Liver (tissue), 9 donors: Measurements from ENCODE around the gene ACMSD. TPM values are rescaled to one million over a fixed set of nuclear protein-coding genes. Genes with fewer than 3 reads are reported as not detected.

Source experiments
- DNase-seq: peaks from one replicate; pipeline ENCODE4 v3.0.0-alpha.2; 2017; ENCODE audit warnings: low spot score
- H3K27ac ChIP-seq, 2 donors: one replicate each; pipeline ENCODE4 v1.7.0; 2013; ENCODE audit warnings: inconsistent platforms in 2 of 2, low read length in 2 of 2, control low read depth in 1 of 2, low read depth in 1 of 2, mild to moderate bottlenecking in 1 of 2
- H3K27me3 ChIP-seq, 4 donors: one replicate each; pipeline versions ENCODE4 v1.6.1 to v1.7.0; 2013; ENCODE audit warnings: low read length in 3 of 4, inconsistent platforms in 1 of 4, mild to moderate bottlenecking in 1 of 4, moderate library complexity in 1 of 4; ENCODE audit not compliant: control insufficient read depth in 4 of 4, insufficient read depth in 4 of 4
- H3K36me3 ChIP-seq, 4 donors: one replicate each; pipeline versions ENCODE4 v1.6.1 to v1.7.0; 2013; ENCODE audit warnings: low read length in 3 of 4, mild to moderate bottlenecking in 3 of 4, low read depth in 1 of 4, moderate library complexity in 1 of 4; ENCODE audit not compliant: control insufficient read depth in 4 of 4, insufficient read depth in 3 of 4
- H3K4me1 ChIP-seq, 4 donors: one replicate each; pipeline versions ENCODE4 v1.6.1 to v1.7.0; 2013; ENCODE audit warnings: low read length in 3 of 4, mild to moderate bottlenecking in 3 of 4, moderate library complexity in 1 of 4; ENCODE audit not compliant: control insufficient read depth in 4 of 4, insufficient read depth in 4 of 4
- H3K4me3 ChIP-seq, 3 donors: one replicate each; pipeline versions ENCODE4 v1.6.1 to v1.7.0; 2013; ENCODE audit warnings: low read length in 3 of 3, control low read depth in 1 of 3, low read depth in 1 of 3, mild to moderate bottlenecking in 1 of 3
- H3K9ac ChIP-seq, 2 donors: one replicate each; pipeline ENCODE4 v1.7.0; 2013; ENCODE audit warnings: low read length in 2 of 2, mild to moderate bottlenecking in 2 of 2, moderate library complexity in 2 of 2, control low read depth in 1 of 2, low read depth in 1 of 2
- H3K9me3 ChIP-seq, 4 donors: one replicate each; pipeline versions ENCODE4 v1.6.1 to v1.7.0; 2013; ENCODE audit warnings: low read length in 3 of 4; ENCODE audit not compliant: control insufficient read depth in 4 of 4
- EGR1 ChIP-seq, 2 donors: IDR thresholded peaks; 2 replicates each; pipeline ENCODE4 v1.6.1; 2016 to 2018; ENCODE audit warnings: antibody characterized with exemption in 2 of 2, low read depth in 2 of 2
- GABPA ChIP-seq, 2 donors: IDR thresholded peaks in 1 of 2; conservative IDR thresholded peaks in 1 of 2; 2 replicates each; pipeline ENCODE4 v1.6.1; 2016; ENCODE audit warnings: antibody characterized with exemption in 2 of 2, mild to moderate bottlenecking in 1 of 2, moderate library complexity in 1 of 2
- HNF4A ChIP-seq, 2 donors: conservative IDR thresholded peaks; 2 replicates each; pipeline ENCODE4 v1.6.1; 2016; ENCODE audit warnings: antibody characterized with exemption in 2 of 2, mild to moderate bottlenecking in 2 of 2
- HNF4G ChIP-seq: IDR thresholded peaks from 2 replicates; pipeline ENCODE4 v1.6.1; 2016; ENCODE audit warnings: antibody characterized with exemption
- NR2F2 ChIP-seq: IDR thresholded peaks from 2 replicates; pipeline ENCODE4 v1.6.1; 2016; ENCODE audit warnings: antibody characterized with exemption
- RAD21 ChIP-seq, 2 donors: IDR thresholded peaks; 2 replicates each; pipeline ENCODE4 v1.6.1; 2016; ENCODE audit warnings: antibody characterized with exemption in 2 of 2, mild to moderate bottlenecking in 2 of 2
- RXRA ChIP-seq, 2 donors: IDR thresholded peaks; 2 replicates each; pipeline ENCODE4 v1.6.1; 2017 to 2018; ENCODE audit warnings: antibody characterized with exemption in 2 of 2, mild to moderate bottlenecking in 1 of 2
- SP1 ChIP-seq: IDR thresholded peaks from 2 replicates; pipeline ENCODE4 v1.6.1; 2018; ENCODE audit warnings: antibody characterized with exemption, mild to moderate bottlenecking
- TAF1 ChIP-seq: conservative IDR thresholded peaks from 2 replicates; pipeline ENCODE4 v1.6.1; 2016; ENCODE audit warnings: antibody characterized with exemption, mild to moderate bottlenecking
- YY1 ChIP-seq: IDR thresholded peaks from 2 replicates; pipeline ENCODE4 v1.6.1; 2016; ENCODE audit warnings: antibody characterized with exemption, mild to moderate bottlenecking
- WGBS: extraction: QIAGEN DNeasy Blood & Tissue Kit; methylation state at CpG from one replicate; pipeline ENCODE4 v1.1.7; 2013; 5-methylcytosine and 5-hydroxymethylcytosine counted together
- polyA plus RNA-seq, 2 donors: library from polyadenylated mRNA; stranded (reverse) in 1 of 2; unstranded in 1 of 2; fragments of 200-250 nt in 1 of 2; fragments of >200 nt in 1 of 2; fragmentation: Nextera tagmentation in 1 of 2; extraction: Ambion mirVana in 1 of 2; gene quantifications; one replicate each; pipeline versions ENCODE4 v1.2.1 to v1.2.3, GENCODE V29; 2013 to 2015
- total RNA-seq, 2 donors: library from RNA; depleted of rRNA; stranded (reverse); fragments of >200 nt; gene quantifications; one replicate each; pipeline ENCODE4 v1.2.3, GENCODE V29; 2014
- TF ChIP-seq, protein P1 (sequence below): IDR thresholded peaks from 2 replicates; pipeline ENCODE4 v1.6.1; 2016; ENCODE audit warnings: antibody characterized with exemption
- TF ChIP-seq, protein P2 (sequence below): IDR thresholded peaks from 2 replicates; pipeline ENCODE4 v1.6.1; 2016; ENCODE audit warnings: antibody characterized with exemption
- TF ChIP-seq, protein P3 (sequence below): fragments of 150-350 bp; IDR thresholded peaks from 2 replicates; pipeline ENCODE4 v1.5.1; 2017; ENCODE audit warnings: improper control_type of control experiment, low read depth, low read length; ENCODE audit not compliant: missing input control
- TF ChIP-seq, protein P4 (sequence below): IDR thresholded peaks from 2 replicates; pipeline ENCODE4 v1.6.1; 2016; ENCODE audit warnings: antibody characterized with exemption, mild to moderate bottlenecking
- donor health status: healthy.
- donor health status: healthy.
- donor health status: healthy.
- donor health status: healthy.
- donor health status: healthy.

Gene ACMSD
- total and polyA plus RNA-seq, 4 donors: 11.9 to 91.4 (median 75.8) TPM

DNA sequence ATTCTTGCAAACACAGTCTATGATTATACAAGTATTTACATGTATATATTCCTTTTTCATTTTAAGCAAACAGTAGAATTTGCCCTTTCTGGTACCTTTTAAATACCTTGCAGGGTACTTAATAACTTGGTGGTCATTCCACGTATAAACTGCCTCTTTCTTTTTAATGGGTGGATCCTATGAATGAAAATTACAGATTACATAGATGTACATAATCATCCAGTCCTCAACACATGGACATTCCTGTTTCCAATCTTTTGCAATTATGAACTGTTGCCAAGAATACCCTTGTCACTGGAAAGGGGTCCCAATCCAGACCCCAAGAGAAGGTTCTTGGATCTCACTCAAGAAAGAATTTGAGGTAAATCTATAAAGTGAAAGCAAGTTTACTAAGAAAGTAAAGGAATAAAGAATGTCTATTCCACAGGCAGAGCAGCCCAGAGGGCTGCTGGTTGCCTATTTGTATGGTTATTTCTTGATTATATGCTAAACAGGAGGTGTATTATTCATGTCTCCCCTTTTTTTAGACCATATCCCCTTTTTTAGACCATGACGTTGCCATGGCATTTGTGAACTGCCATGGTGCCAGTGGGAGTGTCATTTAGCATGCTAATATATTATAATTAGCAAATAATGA, 72.5 kb downstream of the ACMSD start (continued):
- TF ChIP-seq RXRA (IDR thresholded peaks at IDR 0.05): no peak
- TF ChIP-seq SP1: no peak
- no peak for TF ChIP-seq TAF1
- no peak for TF ChIP-seq HNF4A (conservative IDR thresholded peaks at IDR 0.05)

DNA sequence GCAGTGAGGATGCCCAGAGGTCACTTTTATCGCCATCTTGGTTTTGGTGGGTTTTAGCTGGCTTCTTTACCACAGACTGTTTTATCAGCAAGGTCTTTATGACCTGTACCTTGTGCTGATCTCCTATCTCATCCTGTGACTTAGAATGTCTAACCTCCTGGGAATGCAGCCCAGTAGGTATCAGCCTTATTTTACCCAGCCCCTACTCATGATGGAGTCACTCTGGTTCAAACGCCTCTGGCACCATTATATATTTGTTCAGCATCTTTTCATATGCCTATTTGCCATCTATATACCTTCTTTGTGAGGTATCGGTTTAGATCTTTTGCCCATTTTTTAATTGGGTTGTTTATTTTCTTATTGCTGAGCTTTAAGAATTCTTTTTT, 73.0 kb downstream of the ACMSD start:
- DNase-seq: no peak
- H3K27me3 ChIP-seq: no peaks in the 10 kb centered on the region
- no peak overlapping the region for H3K9ac ChIP-seq
- H3K9me3 ChIP-seq: no peaks in the 10 kb centered on the region
- 92% methylated on average over 3 of the region's 3 CpGs for WGBS
- H3K4me1 ChIP-seq: peaks cover 0 to 6% (median 1%) of the 10 kb centered on the region in 4 donors
- H3K36me3 ChIP-seq: no peaks in the 10 kb centered on the region
- no peak overlapping the region for H3K27ac ChIP-seq
- no peak overlapping the region for H3K4me3 ChIP-seq
- TF ChIP-seq, protein P1, sequence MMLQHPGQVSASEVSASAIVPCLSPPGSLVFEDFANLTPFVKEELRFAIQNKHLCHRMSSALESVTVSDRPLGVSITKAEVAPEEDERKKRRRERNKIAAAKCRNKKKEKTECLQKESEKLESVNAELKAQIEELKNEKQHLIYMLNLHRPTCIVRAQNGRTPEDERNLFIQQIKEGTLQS: no peak
- TF ChIP-seq YY1 (no peak), HNF4G (no peak), EGR1 (IDR thresholded peaks at IDR 0.05; ENCODE audit: low read depth in 2 of 2) (no peak), GABPA (IDR thresholded peaks at IDR 0.05 in 1 of 2, conservative IDR thresholded peaks at IDR 0.05 in 1 of 2) (no peak)
- TF ChIP-seq, protein P2, sequence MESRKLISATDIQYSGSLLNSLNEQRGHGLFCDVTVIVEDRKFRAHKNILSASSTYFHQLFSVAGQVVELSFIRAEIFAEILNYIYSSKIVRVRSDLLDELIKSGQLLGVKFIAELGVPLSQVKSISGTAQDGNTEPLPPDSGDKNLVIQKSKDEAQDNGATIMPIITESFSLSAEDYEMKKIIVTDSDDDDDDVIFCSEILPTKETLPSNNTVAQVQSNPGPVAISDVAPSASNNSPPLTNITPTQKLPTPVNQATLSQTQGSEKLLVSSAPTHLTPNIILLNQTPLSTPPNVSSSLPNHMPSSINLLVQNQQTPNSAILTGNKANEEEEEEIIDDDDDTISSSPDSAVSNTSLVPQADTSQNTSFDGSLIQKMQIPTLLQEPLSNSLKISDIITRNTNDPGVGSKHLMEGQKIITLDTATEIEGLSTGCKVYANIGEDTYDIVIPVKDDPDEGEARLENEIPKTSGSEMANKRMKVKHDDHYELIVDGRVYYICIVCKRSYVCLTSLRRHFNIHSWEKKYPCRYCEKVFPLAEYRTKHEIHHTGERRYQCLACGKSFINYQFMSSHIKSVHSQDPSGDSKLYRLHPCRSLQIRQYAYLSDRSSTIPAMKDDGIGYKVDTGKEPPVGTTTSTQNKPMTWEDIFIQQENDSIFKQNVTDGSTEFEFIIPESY: no peak
- TF ChIP-seq, protein P3, sequence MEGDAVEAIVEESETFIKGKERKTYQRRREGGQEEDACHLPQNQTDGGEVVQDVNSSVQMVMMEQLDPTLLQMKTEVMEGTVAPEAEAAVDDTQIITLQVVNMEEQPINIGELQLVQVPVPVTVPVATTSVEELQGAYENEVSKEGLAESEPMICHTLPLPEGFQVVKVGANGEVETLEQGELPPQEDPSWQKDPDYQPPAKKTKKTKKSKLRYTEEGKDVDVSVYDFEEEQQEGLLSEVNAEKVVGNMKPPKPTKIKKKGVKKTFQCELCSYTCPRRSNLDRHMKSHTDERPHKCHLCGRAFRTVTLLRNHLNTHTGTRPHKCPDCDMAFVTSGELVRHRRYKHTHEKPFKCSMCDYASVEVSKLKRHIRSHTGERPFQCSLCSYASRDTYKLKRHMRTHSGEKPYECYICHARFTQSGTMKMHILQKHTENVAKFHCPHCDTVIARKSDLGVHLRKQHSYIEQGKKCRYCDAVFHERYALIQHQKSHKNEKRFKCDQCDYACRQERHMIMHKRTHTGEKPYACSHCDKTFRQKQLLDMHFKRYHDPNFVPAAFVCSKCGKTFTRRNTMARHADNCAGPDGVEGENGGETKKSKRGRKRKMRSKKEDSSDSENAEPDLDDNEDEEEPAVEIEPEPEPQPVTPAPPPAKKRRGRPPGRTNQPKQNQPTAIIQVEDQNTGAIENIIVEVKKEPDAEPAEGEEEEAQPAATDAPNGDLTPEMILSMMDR: no peak

DNA sequence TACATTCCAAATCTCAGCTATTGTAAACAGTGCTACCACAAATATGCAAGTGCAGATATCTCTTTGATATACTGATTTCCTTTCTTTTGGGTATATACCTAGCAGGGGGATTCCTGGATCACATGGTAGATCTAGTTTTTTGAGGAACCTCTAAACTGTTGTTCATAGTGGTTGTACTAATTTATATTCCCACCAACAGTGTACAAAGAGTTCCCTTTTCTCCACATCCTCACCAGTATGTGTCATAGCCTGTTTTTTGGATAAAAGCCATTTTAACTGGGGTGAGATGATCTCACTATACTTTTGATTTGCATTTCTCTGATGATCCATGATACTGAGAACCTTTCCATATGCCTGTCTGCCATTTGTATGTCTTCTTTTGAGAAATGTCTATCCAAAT, 73.9 kb downstream of the ACMSD start:
- Histone ChIP-seq H3K36me3 (no peaks in the 10 kb centered on the region), H3K9ac (no peak overlapping the region), H3K4me1 (peaks cover 5 to 11% (median 6%) of the 10 kb centered on the region in 4 donors), H3K9me3 (no peaks in the 10 kb centered on the region), H3K4me3 (no peak overlapping the region), H3K27ac (no peak overlapping the region), H3K27me3 (no peaks in the 10 kb centered on the region)
- no peak for TF ChIP-seq SP1
- no peak for TF ChIP-seq HNF4G
- DNase-seq: no peak

DNA sequence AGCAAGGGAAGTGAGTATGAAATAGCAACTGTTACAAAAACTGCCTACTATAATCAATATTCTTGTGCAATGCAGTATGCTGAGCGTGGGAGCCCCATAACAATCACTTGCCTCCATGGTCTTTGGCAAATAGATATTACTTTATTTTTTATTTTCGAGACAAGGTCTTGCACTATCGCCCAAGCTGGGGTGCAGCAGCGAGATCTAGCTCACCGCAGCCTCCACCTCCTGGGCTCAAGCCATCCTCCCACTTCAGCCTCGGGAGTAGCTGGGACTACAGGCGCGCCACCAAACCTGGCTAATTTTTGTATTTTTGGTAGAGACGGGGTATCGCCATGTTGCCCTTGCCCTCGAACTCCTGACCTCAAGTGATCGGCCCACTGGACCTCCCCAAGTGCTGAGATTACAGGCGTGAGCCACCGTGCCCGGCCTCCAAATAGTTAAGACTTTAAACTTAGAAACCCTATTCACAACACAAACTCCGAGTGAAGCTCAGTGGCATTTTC, 79.0 kb downstream of the ACMSD start:
- H3K27ac ChIP-seq: peak overlapping the region; percentile 91 to 97
- H3K9ac ChIP-seq: peak overlapping the region; percentile 78 to 92
- peak; percentile 41 for DNase-seq
- no peaks in the 10 kb centered on the region for H3K36me3 ChIP-seq
- WGBS: 10% methylated on average over 16 of the region's 16 CpGs
- peak overlapping the region; percentile 70 to 82 (median 75) for H3K4me3 ChIP-seq
- no peaks in the 10 kb centered on the region for H3K27me3 ChIP-seq
- H3K4me1 ChIP-seq: peaks cover 4 to 28% (median 25%) of the 10 kb centered on the region in 4 donors
- TF ChIP-seq NR2F2 (no peak), EGR1 (IDR thresholded peaks at IDR 0.05; ENCODE audit: low read depth in 2 of 2) (no peak), YY1 (no peak), RAD21 (IDR thresholded peaks at IDR 0.05) (peak; percentile 9), RXRA (IDR thresholded peaks at IDR 0.05) (peak in 1 of 2 donors; percentile 23), HNF4A (conservative IDR thresholded peaks at IDR 0.05) (peak; percentile 13 to 16)
- TF ChIP-seq, protein P1: peak; percentile 36
- TF ChIP-seq, protein P4, sequence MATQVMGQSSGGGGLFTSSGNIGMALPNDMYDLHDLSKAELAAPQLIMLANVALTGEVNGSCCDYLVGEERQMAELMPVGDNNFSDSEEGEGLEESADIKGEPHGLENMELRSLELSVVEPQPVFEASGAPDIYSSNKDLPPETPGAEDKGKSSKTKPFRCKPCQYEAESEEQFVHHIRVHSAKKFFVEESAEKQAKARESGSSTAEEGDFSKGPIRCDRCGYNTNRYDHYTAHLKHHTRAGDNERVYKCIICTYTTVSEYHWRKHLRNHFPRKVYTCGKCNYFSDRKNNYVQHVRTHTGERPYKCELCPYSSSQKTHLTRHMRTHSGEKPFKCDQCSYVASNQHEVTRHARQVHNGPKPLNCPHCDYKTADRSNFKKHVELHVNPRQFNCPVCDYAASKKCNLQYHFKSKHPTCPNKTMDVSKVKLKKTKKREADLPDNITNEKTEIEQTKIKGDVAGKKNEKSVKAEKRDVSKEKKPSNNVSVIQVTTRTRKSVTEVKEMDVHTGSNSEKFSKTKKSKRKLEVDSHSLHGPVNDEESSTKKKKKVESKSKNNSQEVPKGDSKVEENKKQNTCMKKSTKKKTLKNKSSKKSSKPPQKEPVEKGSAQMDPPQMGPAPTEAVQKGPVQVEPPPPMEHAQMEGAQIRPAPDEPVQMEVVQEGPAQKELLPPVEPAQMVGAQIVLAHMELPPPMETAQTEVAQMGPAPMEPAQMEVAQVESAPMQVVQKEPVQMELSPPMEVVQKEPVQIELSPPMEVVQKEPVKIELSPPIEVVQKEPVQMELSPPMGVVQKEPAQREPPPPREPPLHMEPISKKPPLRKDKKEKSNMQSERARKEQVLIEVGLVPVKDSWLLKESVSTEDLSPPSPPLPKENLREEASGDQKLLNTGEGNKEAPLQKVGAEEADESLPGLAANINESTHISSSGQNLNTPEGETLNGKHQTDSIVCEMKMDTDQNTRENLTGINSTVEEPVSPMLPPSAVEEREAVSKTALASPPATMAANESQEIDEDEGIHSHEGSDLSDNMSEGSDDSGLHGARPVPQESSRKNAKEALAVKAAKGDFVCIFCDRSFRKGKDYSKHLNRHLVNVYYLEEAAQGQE: peak; percentile 6
- TF ChIP-seq, protein P2: no peak
- H3K9me3 ChIP-seq: no peaks in the 10 kb centered on the region
